Neural cell (in vitro differentiated cells): Measurements from ENCODE around the gene KRTAP5-4.
"Not testable (repeated sequence)": the region's sequence is repeated elsewhere in the genome, so short reads cannot be mapped to it uniquely, and the experiment has no call there.

Source experiments
- EP300 ChIP-seq: fragments of 450-650 bp; conservative IDR thresholded peaks from 2 replicates; pipeline ENCODE4 v1.6.1; 2014; ENCODE audit warnings: antibody characterized with exemption, mild to moderate bottlenecking, moderate library complexity; ENCODE audit not compliant: poor library complexity, severe bottlenecking
- POLR2AphosphoS5 ChIP-seq: IDR thresholded peaks from 2 replicates; pipeline ENCODE4 v1.6.1; 2012
- TF ChIP-seq, protein P1 (sequence below): fragments of 450-650 bp; IDR thresholded peaks from 2 replicates; pipeline ENCODE4 v1.5.1; 2014; ENCODE audit warnings: antibody characterized with exemption, mild to moderate bottlenecking, moderate library complexity; ENCODE audit not compliant: poor library complexity, severe bottlenecking

DNA sequence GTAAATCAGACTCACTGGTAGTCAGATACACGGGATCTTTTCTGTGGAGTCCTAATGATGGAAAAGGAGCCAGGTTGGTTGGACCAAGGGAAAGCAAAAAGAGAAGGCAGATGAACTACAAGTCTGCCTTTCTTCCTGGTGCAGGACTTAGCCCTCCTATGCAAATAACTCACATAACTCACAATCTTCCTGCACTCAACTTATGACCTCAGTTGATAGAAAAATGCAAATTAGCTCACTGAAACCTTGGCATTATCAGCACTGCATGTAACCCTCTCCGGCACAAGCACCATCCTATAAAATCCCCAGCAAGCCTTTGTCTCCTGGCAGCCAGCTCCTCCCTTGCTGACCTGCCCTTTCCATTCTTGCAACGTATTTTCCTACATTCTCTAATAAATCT lies 20.3 kb downstream of the KRTAP5-4 start:
- TF ChIP-seq POLR2AphosphoS5, EP300: not testable (repeated sequence)
- TF ChIP-seq, protein P1, sequence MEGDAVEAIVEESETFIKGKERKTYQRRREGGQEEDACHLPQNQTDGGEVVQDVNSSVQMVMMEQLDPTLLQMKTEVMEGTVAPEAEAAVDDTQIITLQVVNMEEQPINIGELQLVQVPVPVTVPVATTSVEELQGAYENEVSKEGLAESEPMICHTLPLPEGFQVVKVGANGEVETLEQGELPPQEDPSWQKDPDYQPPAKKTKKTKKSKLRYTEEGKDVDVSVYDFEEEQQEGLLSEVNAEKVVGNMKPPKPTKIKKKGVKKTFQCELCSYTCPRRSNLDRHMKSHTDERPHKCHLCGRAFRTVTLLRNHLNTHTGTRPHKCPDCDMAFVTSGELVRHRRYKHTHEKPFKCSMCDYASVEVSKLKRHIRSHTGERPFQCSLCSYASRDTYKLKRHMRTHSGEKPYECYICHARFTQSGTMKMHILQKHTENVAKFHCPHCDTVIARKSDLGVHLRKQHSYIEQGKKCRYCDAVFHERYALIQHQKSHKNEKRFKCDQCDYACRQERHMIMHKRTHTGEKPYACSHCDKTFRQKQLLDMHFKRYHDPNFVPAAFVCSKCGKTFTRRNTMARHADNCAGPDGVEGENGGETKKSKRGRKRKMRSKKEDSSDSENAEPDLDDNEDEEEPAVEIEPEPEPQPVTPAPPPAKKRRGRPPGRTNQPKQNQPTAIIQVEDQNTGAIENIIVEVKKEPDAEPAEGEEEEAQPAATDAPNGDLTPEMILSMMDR = not testable (repeated sequence)
